NCI-H2081 treated with DMSO at 0.1 percent for 48 hours (cell line): ENCODE results near the gene ZNF775.

Experiments used
- DNase-seq: peaks from one replicate; lab custom pipeline; 2025; lab: John Stamatoyannopoulos, UW

The ZNF775 gene

DNA sequence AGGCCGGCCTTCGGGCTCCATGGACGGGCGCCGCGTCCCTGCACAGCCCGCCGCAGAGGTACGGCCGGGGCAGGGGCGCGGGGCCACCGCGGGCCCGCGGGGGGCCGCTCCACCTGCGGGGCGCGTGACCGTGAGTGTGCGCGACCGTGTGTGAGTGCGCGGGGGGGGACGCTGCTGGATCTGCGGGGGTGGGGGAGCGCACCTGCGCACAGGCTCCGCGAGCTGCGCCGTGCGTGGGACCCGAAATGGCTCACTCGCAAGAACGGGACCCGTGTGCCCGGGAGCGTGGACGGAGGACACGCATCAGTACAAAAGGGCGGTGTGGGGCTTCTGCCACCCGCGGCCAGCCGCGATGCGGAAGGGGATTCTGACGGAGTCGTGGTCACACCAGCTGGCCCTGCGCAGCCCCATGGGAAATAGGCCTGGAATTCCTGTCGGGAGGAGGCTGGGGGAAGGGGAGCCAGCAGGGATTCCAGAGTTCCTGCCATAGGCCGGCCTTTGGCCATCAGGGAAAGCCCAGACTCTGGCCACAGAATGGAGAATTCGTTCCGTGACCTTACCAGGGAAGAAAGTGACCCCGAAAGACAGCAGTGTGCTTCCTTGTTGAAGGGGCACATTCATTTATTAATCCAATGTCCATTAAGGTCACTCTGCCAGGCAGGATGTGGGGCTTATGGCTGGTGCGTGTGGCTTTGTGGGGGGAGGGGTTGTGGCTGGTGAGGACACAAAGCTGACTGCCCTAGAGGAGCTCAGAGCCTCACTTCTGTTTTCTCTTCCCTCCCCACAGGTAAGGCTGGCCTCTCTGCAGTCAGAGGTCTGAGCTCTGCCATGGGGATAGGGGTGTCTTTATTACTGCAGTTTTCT is 10.0 kb upstream of the ZNF775 start:
- DNase-seq = no peak

DNA sequence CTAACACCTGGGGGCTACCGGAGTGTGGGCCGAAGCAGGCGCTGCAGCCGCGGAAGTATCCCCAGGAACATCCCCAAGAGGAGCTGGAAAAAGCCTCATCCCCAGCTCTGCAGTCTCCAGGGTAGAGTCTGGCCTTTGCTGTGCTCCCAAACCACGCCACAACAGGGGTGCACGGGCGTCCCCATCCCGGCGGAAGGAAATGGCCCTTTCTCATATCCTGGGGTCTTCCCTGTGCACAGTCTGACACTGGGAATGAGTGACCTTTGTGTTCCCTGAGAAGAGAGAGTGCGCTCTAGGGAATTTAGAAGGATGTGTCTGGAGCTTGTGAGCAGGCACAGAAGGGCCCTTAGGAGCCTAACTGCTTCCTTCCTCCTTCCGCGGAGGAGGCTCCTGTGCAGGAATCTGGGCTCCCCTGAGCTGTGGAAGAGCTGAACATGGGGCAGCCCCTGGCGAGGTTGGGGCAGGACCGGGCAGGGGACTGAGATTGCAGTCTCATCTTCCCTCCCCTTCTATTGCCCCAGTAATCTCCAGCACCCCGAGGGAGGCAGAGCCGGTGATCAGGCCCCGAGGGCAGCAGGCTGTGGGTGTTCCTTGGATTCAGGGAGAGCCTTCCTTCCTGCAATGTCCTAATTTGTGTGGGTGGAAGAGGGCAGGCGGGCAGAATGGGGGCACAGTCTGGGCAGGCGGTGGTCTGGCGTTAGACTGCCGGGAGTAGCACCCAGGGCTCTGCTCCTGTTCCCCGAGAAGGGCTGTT is 9.2 kb upstream of the ZNF775 start:
- DNase-seq = no peak

- DNase-seq = no peak
These were observed 8.5 kb upstream of the ZNF775 start for GRCh38 chr7:150370612-150371071.

DNA sequence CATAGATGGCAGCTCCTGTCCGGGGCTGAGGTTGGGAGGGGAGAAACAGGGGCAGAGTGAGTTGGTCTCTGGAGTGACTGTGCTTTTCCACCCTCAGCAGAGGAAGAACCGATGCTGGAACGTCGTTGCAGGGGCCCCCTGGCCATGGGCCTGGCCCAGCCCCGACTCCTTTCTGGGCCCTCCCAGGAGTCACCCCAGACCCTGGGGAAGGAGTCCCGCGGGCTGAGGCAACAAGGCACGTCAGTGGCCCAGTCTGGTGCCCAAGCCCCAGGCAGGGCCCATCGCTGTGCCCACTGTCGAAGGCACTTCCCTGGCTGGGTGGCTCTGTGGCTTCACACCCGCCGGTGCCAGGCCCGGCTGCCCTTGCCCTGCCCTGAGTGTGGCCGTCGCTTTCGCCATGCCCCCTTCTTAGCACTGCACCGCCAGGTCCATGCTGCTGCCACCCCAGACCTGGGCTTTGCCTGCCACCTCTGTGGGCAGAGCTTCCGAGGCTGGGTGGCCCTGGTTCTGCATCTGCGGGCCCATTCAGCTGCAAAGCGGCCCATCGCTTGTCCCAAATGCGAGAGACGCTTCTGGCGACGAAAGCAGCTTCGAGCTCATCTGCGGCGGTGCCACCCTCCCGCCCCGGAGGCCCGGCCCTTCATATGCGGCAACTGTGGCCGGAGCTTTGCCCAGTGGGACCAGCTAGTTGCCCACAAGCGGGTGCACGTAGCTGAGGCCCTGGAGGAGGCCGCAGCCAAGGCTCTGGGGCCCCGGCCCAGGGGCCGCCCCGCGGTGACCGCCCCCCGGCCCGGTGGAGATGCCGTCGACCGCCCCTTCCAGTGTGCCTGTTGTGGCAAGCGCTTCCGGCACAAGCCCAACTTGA is 7.8 kb upstream of the ZNF775 start:
- DNase-seq = no peak

DNA sequence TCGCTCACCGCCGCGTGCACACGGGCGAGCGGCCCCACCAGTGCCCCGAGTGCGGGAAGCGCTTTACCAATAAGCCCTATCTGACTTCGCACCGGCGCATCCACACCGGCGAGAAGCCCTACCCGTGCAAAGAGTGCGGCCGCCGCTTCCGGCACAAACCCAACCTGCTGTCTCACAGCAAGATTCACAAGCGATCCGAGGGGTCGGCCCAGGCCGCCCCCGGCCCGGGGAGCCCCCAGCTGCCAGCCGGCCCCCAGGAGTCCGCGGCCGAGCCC is 7.2 kb upstream of the ZNF775 start:
- no peak for DNase-seq

DNA sequence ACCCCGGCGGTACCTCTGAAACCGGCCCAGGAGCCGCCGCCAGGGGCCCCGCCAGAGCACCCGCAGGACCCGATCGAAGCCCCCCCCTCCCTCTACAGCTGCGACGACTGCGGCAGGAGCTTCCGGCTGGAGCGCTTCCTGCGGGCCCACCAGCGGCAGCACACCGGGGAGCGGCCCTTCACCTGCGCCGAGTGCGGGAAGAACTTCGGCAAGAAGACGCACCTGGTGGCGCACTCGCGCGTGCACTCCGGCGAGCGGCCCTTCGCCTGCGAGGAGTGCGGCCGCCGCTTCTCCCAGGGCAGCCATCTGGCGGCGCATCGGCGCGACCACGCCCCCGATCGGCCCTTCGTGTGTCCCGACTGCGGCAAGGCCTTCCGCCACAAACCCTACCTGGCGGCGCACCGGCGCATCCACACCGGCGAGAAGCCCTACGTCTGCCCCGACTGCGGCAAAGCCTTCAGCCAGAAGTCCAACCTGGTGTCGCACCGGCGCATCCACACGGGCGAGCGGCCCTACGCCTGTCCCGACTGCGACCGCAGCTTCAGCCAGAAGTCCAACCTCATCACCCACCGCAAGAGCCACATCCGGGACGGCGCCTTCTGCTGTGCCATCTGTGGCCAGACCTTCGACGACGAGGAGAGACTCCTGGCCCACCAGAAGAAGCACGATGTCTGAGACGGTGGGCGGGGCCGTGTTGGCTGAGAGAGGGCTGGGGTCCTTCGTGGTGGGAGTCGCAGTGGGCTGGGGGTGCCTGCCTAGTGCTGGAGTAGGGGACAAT is 6.7 kb upstream of the ZNF775 start:
- DNase-seq = no peak

- no peak for DNase-seq
These were observed 5.9 kb upstream of the ZNF775 start for GRCh38 chr7:150373049-150373801.

- no peak for DNase-seq
These were observed 5.1 kb upstream of the ZNF775 start for GRCh38 chr7:150374026-150374425.

DNA sequence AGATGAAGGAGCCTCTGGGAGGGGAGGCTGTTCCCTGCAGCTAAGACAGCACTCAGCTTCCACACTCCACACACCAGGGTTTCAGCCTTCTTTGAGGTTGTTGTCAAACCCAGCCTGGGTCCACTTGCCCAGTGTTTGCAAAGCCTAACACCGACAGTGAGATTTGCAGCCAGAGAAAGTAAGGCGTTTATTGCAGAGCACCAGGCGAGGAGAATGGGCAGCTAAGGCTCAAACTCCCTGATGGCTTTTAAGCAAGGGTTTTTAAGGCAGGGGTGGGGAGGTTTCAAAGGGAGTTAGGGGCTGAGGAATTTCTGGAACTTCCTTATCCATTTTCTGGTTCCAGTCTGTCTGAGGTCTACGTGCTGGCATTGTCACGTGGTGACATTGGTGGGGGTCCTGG is 4.7 kb upstream of the ZNF775 start:
- DNase-seq = no peak

GRCh38 chr7:150375662-150376521 is 3.2 kb upstream of the ZNF775 start:
- no peak for DNase-seq

DNA sequence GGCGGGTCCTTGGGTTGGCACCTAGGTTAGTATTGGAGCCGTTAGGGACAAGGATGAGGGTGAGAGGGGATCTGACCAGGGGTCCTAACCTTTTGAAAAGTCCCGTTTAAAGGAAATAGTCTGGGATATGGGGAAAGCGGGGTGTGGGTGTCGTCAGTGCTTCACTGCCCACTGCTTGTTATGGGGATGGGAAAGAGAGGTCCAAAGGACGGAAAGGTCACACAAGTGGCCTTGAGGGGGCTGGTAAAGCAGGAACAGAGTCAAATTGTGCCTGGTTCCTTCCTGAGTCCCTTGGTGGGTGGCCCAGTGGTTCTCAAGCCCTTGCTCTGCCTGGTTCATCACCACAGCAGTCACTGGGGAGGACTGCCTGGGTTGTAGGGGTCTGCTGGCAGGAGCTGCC is 2.6 kb upstream of the ZNF775 start:
- no peak for DNase-seq

- DNase-seq = no peak
These were observed 1.9 kb upstream of the ZNF775 start for GRCh38 chr7:150377196-150377595.

DNA sequence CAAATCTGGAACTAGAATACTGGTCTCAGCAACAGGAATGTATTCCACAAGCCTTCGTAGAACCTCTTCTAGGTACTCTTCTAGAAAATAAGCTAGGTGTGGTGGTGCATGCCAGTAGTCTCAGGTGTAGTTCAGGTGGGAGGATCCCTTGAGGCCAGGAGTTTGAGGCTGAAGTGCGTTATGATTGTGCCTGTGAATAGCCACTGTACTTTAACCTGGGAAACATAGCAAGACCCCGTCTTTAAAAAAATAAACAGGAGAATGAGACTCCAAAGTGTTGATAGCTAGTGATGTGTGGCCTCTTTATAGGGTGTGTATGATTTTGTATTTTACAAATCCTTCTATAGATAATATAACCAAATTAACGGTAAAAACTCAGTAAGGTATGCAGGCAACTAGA is 1.5 kb upstream of the ZNF775 start:
- no peak for DNase-seq

- no peak for DNase-seq
These were observed 846 bp upstream of the ZNF775 start for GRCh38 chr7:150378115-150378852.

GRCh38 chr7:150379441-150380379 is 580 bp downstream of the ZNF775 start:
- DNase-seq = no peak

- DNase-seq = no peak
These were observed 1.3 kb downstream of the ZNF775 start for GRCh38 chr7:150380463-150380862.

- no peak for DNase-seq
These were observed 2.0 kb downstream of the ZNF775 start for GRCh38 chr7:150381096-150381495.

- no peak for DNase-seq
These were observed 2.6 kb downstream of the ZNF775 start for GRCh38 chr7:150381785-150382122.
